ENCODE results near the gene TMEM242.

TMEM242 gene

GRCh38 chr6:157242791-157243190, 80.5 kb downstream of the TMEM242 start:
- Mint-ChIP-seq H3K4me3 (no peak overlapping the region), H3K36me3 (peaks cover 1% of the 10 kb centered on the region), H3K27me3 (no peaks in the 10 kb centered on the region), H3K27ac (no peak overlapping the region), H3K4me1 (no peaks in the 10 kb centered on the region), H3K9me3 (no peaks in the 10 kb centered on the region)

GRCh38 chr6:157240960-157241311, 82.4 kb downstream of the TMEM242 start:
- Mint-ChIP-seq H3K27ac (no peak overlapping the region), H3K9me3 (no peaks in the 10 kb centered on the region), H3K4me3 (no peak overlapping the region), H3K36me3 (peaks cover 1% of the 10 kb centered on the region), H3K4me1 (no peaks in the 10 kb centered on the region), H3K27me3 (peaks cover 3% of the 10 kb centered on the region)

- peaks cover 6% of the 10 kb centered on the region for H3K27me3 Mint-ChIP-seq
- H3K4me1 Mint-ChIP-seq = peaks cover 5% of the 10 kb centered on the region
- H3K27ac Mint-ChIP-seq = no peak overlapping the region
- no peaks in the 10 kb centered on the region for H3K9me3 Mint-ChIP-seq
- peaks cover 1% of the 10 kb centered on the region for H3K36me3 Mint-ChIP-seq
- H3K4me3 Mint-ChIP-seq = no peak overlapping the region
Observed at GRCh38 chr6:157240059-157240959, 83.0 kb downstream of the TMEM242 start.

- Mint-ChIP-seq H3K4me3 (no peak overlapping the region), H3K27me3 (peaks cover 9% of the 10 kb centered on the region)
Observed at GRCh38 chr6:157239671-157240058, 83.7 kb downstream of the TMEM242 start.

More at GRCh38 chr6:157239671-157240058, 83.7 kb downstream of the TMEM242 start:
- H3K4me1 Mint-ChIP-seq = peaks cover 11% of the 10 kb centered on the region
- H3K36me3 Mint-ChIP-seq = peaks cover 1% of the 10 kb centered on the region
- no peak overlapping the region for H3K27ac Mint-ChIP-seq
- no peaks in the 10 kb centered on the region for H3K9me3 Mint-ChIP-seq

All from activated naive CD4-positive, alpha-beta T cell treated with anti-CD3 and anti-CD28 coated beads, Interleukin-2, amount 50 U/mL, for 24 hours (primary cell).